Measurements from ENCODE around the gene CIC.

CIC gene

DNA sequence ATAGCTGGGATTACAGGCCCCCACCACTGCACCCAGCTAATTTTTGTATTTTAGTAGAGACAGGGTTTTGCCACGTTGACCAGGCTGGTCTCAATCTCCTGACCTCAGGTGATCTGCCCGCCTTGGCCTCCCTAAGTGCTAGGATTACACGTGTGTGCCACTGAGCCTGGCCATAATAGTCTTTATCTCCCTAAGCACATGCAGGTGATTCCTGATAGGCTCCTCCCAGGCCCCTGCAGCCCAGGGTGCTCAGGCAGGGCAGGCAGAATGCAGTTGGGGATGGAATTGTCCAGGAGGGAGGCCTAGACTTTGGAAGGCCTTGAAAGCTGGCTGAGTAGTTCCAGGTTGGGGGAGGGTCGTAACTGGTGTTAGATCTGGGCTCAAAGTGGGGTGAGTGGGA, 40.4 kb upstream of the CIC start:
- no peak for TF ChIP-seq ZFX (IDR thresholded peaks at IDR 0.05; ENCODE audit: borderline replicate concordance)
- no peak for TF ChIP-seq CTCF (IDR thresholded peaks at IDR 0.05)
- H3K27ac ChIP-seq, result no peak overlapping the region

DNA sequence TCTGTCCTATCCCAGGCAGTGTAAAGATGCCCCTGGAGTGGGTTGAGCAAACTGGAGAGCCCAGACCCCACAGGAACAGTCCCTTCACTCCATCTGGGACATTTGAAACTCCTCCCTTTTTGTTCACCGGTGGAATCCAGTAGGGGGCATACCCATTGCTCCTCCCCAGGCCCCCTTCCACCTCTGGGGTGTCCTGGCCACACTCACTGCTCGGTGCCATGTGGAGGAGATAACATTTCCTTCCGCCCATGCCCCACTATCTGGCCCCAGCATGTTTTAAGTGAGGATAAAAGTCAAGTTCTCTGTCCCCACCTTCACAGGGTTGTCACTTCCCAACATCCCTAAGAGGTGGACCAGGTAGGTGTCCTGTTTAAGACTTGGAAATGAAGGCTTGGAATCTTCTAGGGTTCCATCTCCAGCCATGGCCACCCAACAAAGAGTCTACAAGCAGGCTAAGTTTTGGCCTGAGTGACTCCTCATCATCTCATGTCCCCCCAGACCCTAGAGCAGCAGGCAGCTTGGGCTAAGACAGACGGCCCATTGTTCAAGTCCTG, 39.7 kb upstream of the CIC start:
- no peak for TF ChIP-seq CTCF (IDR thresholded peaks at IDR 0.05)
- TF ChIP-seq ZFX (IDR thresholded peaks at IDR 0.05; ENCODE audit: borderline replicate concordance), result no peak
- peak overlapping the region; percentile 15; the same call in 1 of the 2 replicates for H3K27ac ChIP-seq

GRCh38 chr19:42229855-42230351, 39.1 kb upstream of the CIC start:
- peak overlapping the region; percentile 15; the same call in 1 of the 2 replicates for H3K27ac ChIP-seq
- no peak for TF ChIP-seq CTCF (IDR thresholded peaks at IDR 0.05)
- TF ChIP-seq ZFX (IDR thresholded peaks at IDR 0.05; ENCODE audit: borderline replicate concordance), result no peak

DNA sequence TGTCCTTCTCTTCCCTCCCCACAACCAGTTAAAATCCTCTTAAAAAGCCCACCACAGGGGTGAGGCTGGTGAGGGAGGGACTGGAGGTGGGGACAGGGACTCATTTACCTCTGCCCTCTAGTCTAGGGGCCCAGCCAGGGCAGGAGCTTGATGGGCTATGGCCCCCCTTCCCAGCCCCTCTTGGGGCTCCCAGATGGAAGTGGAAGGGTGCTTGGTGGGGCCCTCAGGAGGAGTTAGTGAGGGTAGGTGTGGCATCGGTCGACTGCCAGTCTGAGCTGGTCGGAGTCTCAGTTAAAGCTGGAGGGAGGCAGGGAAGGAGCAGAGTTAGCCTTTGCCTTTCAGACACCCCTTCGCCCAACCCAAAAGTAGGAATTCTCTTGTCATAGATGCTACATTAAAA, 38.5 kb upstream of the CIC start:
- peak overlapping the region; percentile 2; the same call in 1 of the 2 replicates for H3K27ac ChIP-seq
- TF ChIP-seq CTCF (IDR thresholded peaks at IDR 0.05), result no peak
- no peak for TF ChIP-seq ZFX (IDR thresholded peaks at IDR 0.05; ENCODE audit: borderline replicate concordance)

- no peak overlapping the region for H3K27ac ChIP-seq
- TF ChIP-seq ZFX (IDR thresholded peaks at IDR 0.05; ENCODE audit: borderline replicate concordance) (no peak), CTCF (IDR thresholded peaks at IDR 0.05) (no peak)
Measured at GRCh38 chr19:42232435-42232834, 36.6 kb upstream of the CIC start.

DNA sequence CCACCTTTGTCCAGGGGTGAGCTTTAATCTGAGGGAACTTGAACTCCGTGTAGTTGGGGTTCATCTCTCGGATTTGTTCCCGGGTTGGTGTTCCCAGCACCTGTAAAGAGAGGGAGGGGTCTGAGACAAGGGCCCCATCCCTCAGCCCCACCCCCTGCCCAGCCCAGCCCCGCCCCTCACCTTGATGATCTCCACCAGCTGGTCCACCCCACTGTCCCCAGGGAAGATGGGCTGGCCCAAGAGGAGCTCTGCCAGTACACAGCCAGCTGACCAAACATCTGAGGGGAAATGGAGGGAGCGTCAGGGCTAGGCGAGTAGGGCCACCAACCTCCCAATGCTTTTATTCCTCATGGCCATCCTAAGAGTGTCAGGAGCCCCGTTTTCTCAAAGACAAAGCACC, 35.9 kb upstream of the CIC start:
- H3K27ac ChIP-seq, result no peak overlapping the region
- TF ChIP-seq CTCF (IDR thresholded peaks at IDR 0.05) (no peak), ZFX (IDR thresholded peaks at IDR 0.05; ENCODE audit: borderline replicate concordance) (no peak)

DNA sequence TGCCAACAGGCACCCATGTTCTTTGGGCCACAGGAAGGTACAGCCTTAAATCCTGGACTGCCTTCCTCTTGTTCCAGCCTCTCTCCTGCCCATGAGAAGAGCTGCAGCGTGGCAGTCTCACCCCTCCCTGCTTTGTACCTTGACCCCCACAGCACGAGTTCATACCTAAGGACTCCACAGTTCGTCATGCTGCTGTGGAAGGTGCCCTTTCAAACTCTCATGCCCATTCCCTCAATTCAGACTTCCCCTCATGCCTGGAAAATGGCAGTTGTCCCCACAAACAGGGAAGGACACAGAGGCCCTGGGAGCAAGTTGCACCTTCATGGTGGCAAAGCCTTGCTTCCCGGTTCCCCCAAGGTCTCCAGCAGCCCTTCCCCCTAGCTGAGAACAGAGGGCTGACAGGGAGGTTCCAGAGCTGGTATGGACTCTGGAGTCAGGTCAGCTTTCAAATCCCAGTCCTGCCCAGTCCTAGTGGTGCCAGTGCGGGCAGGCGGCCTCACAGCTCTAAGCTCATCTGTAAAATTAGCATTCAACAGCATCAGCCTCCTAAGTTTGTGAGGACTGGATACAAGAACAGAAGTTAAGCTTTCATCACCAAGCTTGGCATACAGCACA, 35.3 kb upstream of the CIC start:
- H3K27ac ChIP-seq, result no peak overlapping the region

More for the DNA sequence above, 35.3 kb upstream of the CIC start:
- TF ChIP-seq CTCF (IDR thresholded peaks at IDR 0.05), result no peak
- no peak for TF ChIP-seq ZFX (IDR thresholded peaks at IDR 0.05; ENCODE audit: borderline replicate concordance)
